GM12801 (cell line): ENCODE results near the gene BABAM2.

Source experiments
- CTCF ChIP-seq: IDR thresholded peaks from one replicate; pipeline ENCODE4 v1.5.1; 2011; ENCODE audit warnings: control low read depth; ENCODE audit not compliant: insufficient read length; ENCODE audit errors: extremely low read depth

BABAM2 gene

GRCh38 chr2:28359222-28360057, 468.9 kb downstream of the BABAM2 start:
- no peak for TF ChIP-seq CTCF

- TF ChIP-seq CTCF = no peak
These were observed 469.7 kb downstream of the BABAM2 start for GRCh38 chr2:28360058-28360717.

- TF ChIP-seq CTCF = no peak
These were observed 470.3 kb downstream of the BABAM2 start for GRCh38 chr2:28360718-28361293.

- TF ChIP-seq CTCF = no peak
These were observed 471.6 kb downstream of the BABAM2 start for GRCh38 chr2:28361991-28362710.

GRCh38 chr2:28362991-28363521, 472.5 kb downstream of the BABAM2 start:
- no peak for TF ChIP-seq CTCF

GRCh38 chr2:28363686-28364280, 473.3 kb downstream of the BABAM2 start:
- no peak for TF ChIP-seq CTCF
